GM21526 (cell line): Measurements from ENCODE around the gene KRT79.

Experiments used
- ATAC-seq: cut with Tn5 transposase; IDR thresholded peaks from one replicate; pipeline ENCODE4 v1.9.1; 2021; ENCODE audit warnings: moderate library complexity; ENCODE audit not compliant: unreplicated experiment, low FRiP score

Gene KRT79

DNA sequence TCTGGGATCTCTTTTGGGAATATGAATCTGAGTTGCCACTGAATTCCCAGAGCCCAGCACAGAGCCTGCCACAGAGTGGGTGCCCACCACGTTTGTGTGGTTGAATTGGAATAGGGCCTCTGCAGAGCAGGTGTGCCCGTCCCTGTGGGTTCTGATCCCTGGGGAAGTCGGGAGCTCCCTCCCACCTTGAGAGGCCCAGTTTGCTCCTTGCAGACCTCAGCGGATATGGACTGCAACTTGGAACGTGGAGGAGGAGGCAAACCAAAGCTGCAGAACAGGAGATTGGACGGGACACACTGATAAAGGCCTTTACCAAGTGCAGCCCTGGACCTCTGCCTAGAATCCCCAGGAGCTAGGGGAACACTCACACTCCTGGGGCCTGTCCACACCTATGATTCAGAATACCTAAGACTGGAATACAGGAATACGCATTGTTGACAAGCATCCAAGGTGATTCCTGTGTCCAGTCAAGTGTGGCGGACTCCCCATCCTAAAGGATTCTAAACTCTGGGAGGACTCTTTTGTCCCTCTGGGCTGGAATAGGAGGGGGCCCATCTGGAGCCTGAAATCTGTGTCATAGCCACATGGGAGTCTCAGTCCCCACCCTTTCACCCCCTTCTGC lies 59.4 kb downstream of the KRT79 start:
- ATAC-seq = no peak

DNA sequence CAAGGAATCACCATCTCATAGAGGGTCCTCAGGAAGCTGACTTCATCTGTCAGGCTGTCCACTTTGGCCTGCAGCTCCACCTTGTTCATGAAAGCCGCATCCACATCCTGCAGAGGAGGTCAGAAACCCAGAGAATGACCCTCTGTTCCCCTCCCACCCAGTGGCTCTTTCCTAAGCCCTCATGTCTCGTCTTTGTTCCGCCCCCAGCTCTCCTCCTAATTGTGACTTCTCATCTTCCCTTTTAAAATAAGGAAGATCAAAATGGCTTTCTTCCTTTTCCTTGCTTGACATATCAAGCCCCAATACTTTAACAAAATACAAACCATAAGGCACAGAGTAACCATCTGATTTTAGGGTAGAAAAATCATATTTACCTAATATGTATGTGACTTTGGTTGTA lies 61.3 kb downstream of the KRT79 start:
- ATAC-seq = no peak

DNA sequence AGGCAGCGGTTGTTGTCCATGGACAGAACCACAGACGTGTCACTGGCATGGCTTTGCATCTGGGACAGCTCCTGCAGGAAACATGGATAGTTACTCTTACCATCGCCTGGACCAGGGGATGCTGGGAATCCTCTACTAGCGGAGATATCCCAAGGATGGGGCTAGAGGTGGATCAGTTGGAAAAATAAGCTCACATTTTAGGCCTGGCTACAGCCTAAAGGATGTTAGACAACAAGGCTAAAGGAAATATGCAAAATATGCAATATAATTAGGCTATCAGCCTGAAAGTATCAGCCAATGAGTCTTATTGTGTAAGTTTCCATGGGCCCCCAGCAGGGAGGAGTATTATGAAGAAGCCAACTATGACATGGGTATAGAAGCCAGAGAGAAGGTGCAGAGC lies 61.9 kb downstream of the KRT79 start:
- ATAC-seq = no peak

DNA sequence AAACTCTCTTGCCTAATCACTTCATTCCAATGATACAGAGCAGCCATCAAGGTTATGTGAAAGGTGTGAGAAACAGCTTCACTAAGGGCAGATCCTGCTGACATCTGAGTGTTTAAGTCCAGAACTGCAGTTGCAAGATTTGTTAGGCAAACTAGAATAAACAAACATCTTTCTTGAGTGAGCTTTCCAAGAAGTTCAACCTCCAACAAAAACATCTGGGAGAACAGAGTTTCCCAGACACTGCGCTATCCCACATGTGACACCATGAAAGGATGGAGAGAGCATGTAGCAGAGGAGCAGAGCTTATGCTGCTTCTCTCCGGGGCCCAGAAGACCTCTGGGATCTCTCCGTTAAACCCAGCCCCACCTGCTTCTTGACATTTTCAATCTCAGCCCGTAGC lies 62.6 kb downstream of the KRT79 start:
- no peak for ATAC-seq
